Left ventricle myocardium inferior (tissue), 1 donor: ENCODE measurements around the gene COPZ1. TPM values are rescaled to one million over a fixed set of nuclear protein-coding genes. Genes with fewer than 3 reads are reported as not detected.

Experiments
- DNase-seq: peaks from one replicate; pipeline ENCODE4 v3.0.0-alpha.2; 2020
- H3K27ac ChIP-seq: fragments of 200-600 bp; replicated peaks from 2 replicates; pipeline ENCODE4 v1.8.0; 2021
- H3K27me3 ChIP-seq: fragments of 200-600 bp; 2 replicates; pipeline ENCODE4 v1.8.0; 2021; ENCODE audit warnings: low read depth
- H3K36me3 ChIP-seq: fragments of 200-600 bp; 2 replicates; pipeline ENCODE4 v1.8.0; 2021
- H3K4me1 ChIP-seq: fragments of 200-600 bp; 2 replicates; pipeline ENCODE4 v1.8.0; 2021
- H3K4me3 ChIP-seq: fragments of 200-600 bp; 2 replicates; pipeline ENCODE4 v1.8.0; 2021; ENCODE audit warnings: mild to moderate bottlenecking, moderate library complexity
- H3K9me3 ChIP-seq: fragments of 200-600 bp; replicated peaks from 2 replicates; pipeline ENCODE4 v1.8.0; 2021
- CTCF ChIP-seq: fragments of 200-600 bp; IDR thresholded peaks from 2 replicates; pipeline ENCODE4 v1.8.0; 2021; ENCODE audit warnings: antibody characterized with exemption, mild to moderate bottlenecking, borderline replicate concordance
- intact Hi-C: fragments of 100-400 bp; cut with micrococcal nuclease; formaldehyde crosslinking; loops from one replicate; pipeline ENCODE4 v1.11.0; 2022
- total RNA-seq: library from RNA; stranded (reverse); fragmentation: NEBNext Ultra II Directional; extraction: Animal tissue kit (Norgen Biotek cat#: 25700); gene quantifications from one replicate; pipeline ENCODE4 v1.2.1, GENCODE V29; 2021
- donor health status: DM: no; HTN: yes; CAD: no; lungs with severe emphysema.

The COPZ1 gene
- total RNA-seq, 1 donor from 2014 or later = 110 TPM

- H3K27me3 ChIP-seq = peaks cover 18% of the 10 kb centered on the region
- H3K36me3 ChIP-seq = peaks cover under 1% of the 10 kb centered on the region
- no peaks in the 10 kb centered on the region for H3K4me1 ChIP-seq
- TF ChIP-seq CTCF = peak; percentile 72
- no peak overlapping the region for H3K27ac ChIP-seq
- intact Hi-C loops = no loop called here
- peak; percentile 53 for DNase-seq
- no peaks in the 10 kb centered on the region for H3K9me3 ChIP-seq
- no peak overlapping the region for H3K4me3 ChIP-seq
These were observed 30.6 kb upstream of the COPZ1 start for GRCh38 chr12:54294152-54294952.

DNA sequence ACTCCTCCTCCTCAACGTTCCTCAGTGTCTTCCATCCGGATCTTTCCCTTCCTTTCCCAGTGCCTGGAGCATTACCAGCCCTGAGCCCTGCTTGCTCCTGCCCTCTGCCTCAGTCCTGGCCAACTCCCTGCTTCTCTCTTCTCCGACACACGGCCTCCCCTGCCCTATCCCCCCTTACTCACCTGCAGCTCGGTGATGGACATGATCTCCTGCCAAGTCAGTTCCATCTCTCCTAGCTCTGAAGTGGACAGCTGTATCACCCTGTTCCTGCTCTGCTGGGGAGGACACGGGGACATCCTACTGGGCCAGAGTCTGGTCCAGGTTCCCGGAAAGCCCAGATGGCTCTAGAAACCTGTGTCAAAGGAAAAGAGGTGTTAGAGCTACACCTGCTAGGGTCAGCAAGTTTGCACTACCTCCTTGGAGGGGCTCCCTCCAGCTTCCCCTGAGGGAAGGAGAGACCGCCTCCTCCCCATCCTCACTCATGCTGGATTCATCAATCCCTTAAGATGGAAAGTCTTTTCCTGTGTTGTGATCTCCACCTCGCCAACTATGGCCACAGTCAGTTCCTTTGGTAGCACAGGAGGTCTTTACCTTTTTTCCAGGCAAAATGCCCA lies 29.9 kb upstream of the COPZ1 start:
- H3K4me3 ChIP-seq = no peak overlapping the region
- no peak for DNase-seq
- H3K9me3 ChIP-seq = no peaks in the 10 kb centered on the region
- no peak for TF ChIP-seq CTCF
- H3K4me1 ChIP-seq = no peaks in the 10 kb centered on the region
- no peaks in the 10 kb centered on the region for H3K36me3 ChIP-seq
- intact Hi-C loops = no loop called here
- peaks cover 26% of the 10 kb centered on the region for H3K27me3 ChIP-seq
- no peak overlapping the region for H3K27ac ChIP-seq

GRCh38 chr12:54296393-54297099 lies 28.4 kb upstream of the COPZ1 start:
- no peak overlapping the region for H3K27ac ChIP-seq
- no peaks in the 10 kb centered on the region for H3K36me3 ChIP-seq
- H3K4me3 ChIP-seq = no peak overlapping the region
- peaks cover 40% of the 10 kb centered on the region for H3K27me3 ChIP-seq
- no peaks in the 10 kb centered on the region for H3K9me3 ChIP-seq
- DNase-seq = no peak
- no peak for TF ChIP-seq CTCF
- intact Hi-C loops = no loop called here
- peaks cover 8% of the 10 kb centered on the region for H3K4me1 ChIP-seq

DNA sequence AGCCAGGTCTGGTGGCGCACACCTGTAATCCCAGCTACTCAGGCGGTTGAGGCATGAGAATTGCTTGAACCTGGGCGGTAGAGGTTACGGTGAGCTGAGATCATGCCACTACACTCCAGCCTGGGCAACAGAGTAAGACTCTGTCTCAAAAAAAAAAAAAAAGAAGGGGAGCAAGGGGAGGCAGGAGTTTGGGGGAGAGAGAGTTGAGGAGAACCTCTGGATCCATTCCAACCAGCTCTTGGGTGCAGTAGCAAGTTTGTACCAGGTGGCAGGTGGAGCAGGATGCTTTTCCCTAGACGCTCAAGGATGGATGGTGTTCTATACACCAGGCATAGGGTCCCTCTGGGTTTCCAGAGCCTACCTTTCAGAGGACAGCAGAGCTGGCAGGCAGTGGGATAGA lies 26.0 kb upstream of the COPZ1 start:
- Histone ChIP-seq H3K27ac (no peak overlapping the region), H3K9me3 (no peaks in the 10 kb centered on the region), H3K4me1 (peaks cover 9% of the 10 kb centered on the region), H3K36me3 (no peaks in the 10 kb centered on the region), H3K27me3 (peaks cover 48% of the 10 kb centered on the region), H3K4me3 (no peak overlapping the region)
- intact Hi-C loops = no loop called here
- no peak for DNase-seq
- no peak for TF ChIP-seq CTCF

DNA sequence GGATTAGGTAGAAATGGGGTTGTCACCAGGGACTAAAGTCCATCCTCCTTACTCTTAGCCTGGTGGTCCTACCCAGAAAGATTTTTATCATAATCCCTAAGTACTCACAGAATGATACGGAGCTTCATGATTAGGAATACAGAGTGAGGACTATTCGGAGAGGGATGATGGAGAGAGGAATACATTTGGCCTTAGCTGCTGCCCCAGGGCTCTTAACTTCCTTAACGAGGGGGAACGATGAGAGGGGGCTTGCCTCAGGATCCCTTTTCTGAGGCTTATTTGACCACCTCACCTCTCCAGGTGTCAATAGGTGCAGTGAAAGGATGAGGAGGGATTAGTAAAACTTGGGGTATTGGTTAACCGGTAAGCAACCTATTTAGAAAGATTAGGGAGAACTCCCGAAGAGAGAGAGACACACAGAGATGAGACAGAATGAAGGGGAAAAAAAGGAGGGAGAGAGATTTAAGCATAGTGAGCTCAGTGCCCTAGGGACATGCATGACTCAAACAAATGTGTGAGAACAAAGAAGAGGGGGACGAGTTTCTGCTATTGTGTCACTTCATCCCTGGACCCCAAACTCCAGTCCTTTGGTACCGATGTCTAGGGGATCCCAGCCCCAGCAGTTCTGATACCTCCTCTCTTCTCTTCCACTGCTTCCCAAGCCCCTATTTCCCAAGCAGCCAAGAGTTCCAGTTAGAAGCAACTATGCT lies 25.3 kb upstream of the COPZ1 start:
- intact Hi-C loops = no loop called here
- Histone ChIP-seq H3K27ac (no peak overlapping the region), H3K27me3 (peaks cover 56% of the 10 kb centered on the region), H3K4me1 (peaks cover 17% of the 10 kb centered on the region), H3K9me3 (no peaks in the 10 kb centered on the region), H3K4me3 (no peak overlapping the region), H3K36me3 (no peaks in the 10 kb centered on the region)
- no peak for TF ChIP-seq CTCF
- no peak for DNase-seq
